Activated B cell treated with CpG ODN at 0.5 μM for 24 hours (primary cell): ENCODE results near the gene GDPD4. TPM values are rescaled to one million over a fixed set of nuclear protein-coding genes. Genes with fewer than 3 reads are reported as not detected.

Experiments
- ATAC-seq: fragments of 200-7000 bp; cut with Tn5 transposase; one replicate; pipeline ENCODE4 v1.10.0; 2021; ENCODE audit warnings: low read depth, mild to moderate bottlenecking, moderate library complexity
- CTCF ChIA-PET: fragments of 350-600 bp; sonication (Branson Sonifier 250); formaldehyde crosslinking; loops from one replicate; lab custom pipeline; 2021; ENCODE audit warnings: antibody characterized with exemption; lab: Charles Lee
- POLR2A ChIA-PET: fragments of 350-600 bp; sonication (Branson Sonifier 250); formaldehyde crosslinking; loops from one replicate; lab custom pipeline; 2021; ENCODE audit warnings: antibody characterized with exemption; lab: Charles Lee
- DNase-seq: peaks from one replicate; pipeline ENCODE4 v3.0.0; 2022
- H3K27ac Mint-ChIP-seq: one replicate; pipeline ENCODE4 v1.8.0; 2020; ENCODE audit warnings: mixed read lengths
- H3K27me3 Mint-ChIP-seq: one replicate; pipeline ENCODE4 v1.8.0; 2021; ENCODE audit warnings: mixed read lengths
- H3K36me3 Mint-ChIP-seq: one replicate; pipeline ENCODE4 v1.8.0; 2021; ENCODE audit warnings: low read depth, mixed read lengths
- H3K4me1 Mint-ChIP-seq: one replicate; pipeline ENCODE4 v1.8.0; 2021; ENCODE audit warnings: mixed read lengths
- H3K4me3 Mint-ChIP-seq: one replicate; pipeline ENCODE4 v1.8.0; 2020; ENCODE audit warnings: mild to moderate bottlenecking, mixed read lengths
- H3K9me3 Mint-ChIP-seq: one replicate; pipeline ENCODE4 v1.8.0; 2020; ENCODE audit warnings: mixed read lengths
- intact Hi-C: fragments of 100-400 bp; cut with micrococcal nuclease; formaldehyde crosslinking; loops from one replicate; pipeline ENCODE4 v1.15.1; 2024
- total RNA-seq: library from RNA; stranded (reverse); gene quantifications from 2 replicates; pipeline ENCODE4 v1.2.3, GENCODE V29; 2022
- TF ChIP-seq, protein P1 (sequence below): fragments of 200-600 bp; IDR thresholded peaks from one replicate; pipeline ENCODE4 v1.8.0; 2022; ENCODE audit warnings: antibody characterized with exemption, mild to moderate bottlenecking

Gene GDPD4
- total RNA-seq, 1 donor from 2014 or later: not detected

DNA sequence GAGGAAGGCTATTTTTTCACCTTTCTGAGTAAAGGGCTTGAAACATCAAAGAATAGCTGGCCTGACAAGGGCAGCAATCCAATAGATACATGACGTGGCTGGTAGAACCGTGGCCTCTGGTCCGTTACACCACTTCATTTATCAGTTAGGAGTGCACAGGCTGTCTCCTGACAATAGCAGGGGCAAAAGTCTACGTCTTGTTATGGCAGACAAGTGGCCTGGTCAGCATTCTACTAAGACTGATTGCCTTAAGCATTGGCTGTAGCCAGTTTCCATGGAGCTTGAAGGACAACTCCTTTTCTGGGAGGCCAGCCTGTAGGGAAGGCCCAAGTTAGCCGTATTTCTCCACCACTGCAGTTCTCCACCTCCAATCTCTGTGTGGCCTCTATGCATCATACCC is 9.2 kb upstream of the GDPD4 start:
- POLR2A ChIA-PET: no interaction called here
- H3K4me1 Mint-ChIP-seq: no peaks in the 10 kb centered on the region
- no peaks in the 10 kb centered on the region for H3K9me3 Mint-ChIP-seq
- no peak overlapping the region for H3K27ac Mint-ChIP-seq
- TF ChIP-seq, protein P1, sequence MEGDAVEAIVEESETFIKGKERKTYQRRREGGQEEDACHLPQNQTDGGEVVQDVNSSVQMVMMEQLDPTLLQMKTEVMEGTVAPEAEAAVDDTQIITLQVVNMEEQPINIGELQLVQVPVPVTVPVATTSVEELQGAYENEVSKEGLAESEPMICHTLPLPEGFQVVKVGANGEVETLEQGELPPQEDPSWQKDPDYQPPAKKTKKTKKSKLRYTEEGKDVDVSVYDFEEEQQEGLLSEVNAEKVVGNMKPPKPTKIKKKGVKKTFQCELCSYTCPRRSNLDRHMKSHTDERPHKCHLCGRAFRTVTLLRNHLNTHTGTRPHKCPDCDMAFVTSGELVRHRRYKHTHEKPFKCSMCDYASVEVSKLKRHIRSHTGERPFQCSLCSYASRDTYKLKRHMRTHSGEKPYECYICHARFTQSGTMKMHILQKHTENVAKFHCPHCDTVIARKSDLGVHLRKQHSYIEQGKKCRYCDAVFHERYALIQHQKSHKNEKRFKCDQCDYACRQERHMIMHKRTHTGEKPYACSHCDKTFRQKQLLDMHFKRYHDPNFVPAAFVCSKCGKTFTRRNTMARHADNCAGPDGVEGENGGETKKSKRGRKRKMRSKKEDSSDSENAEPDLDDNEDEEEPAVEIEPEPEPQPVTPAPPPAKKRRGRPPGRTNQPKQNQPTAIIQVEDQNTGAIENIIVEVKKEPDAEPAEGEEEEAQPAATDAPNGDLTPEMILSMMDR: no peak
- CTCF ChIA-PET: no interaction called here
- no peaks in the 10 kb centered on the region for H3K36me3 Mint-ChIP-seq
- DNase-seq (no peak), ATAC-seq (no peak)
- intact Hi-C loops: no loop called here
- H3K4me3 Mint-ChIP-seq: no peak overlapping the region
- no peaks in the 10 kb centered on the region for H3K27me3 Mint-ChIP-seq

GRCh38 chr11:77309401-77310085 is 8.1 kb upstream of the GDPD4 start:
- Mint-ChIP-seq H3K27me3 (no peaks in the 10 kb centered on the region), H3K4me1 (no peaks in the 10 kb centered on the region), H3K9me3 (no peaks in the 10 kb centered on the region), H3K36me3 (no peaks in the 10 kb centered on the region), H3K27ac (no peak overlapping the region), H3K4me3 (no peak overlapping the region)
- intact Hi-C loops: no loop called here
- DNase-seq (no peak), ATAC-seq (no peak)
- TF ChIP-seq, protein P1: no peak
- ChIA-PET CTCF (no interaction called here), POLR2A (no interaction called here)

GRCh38 chr11:77308838-77309237 is 7.4 kb upstream of the GDPD4 start:
- CTCF ChIA-PET: no interaction called here
- Mint-ChIP-seq H3K9me3 (no peaks in the 10 kb centered on the region), H3K27me3 (no peaks in the 10 kb centered on the region), H3K4me3 (no peak overlapping the region), H3K36me3 (no peaks in the 10 kb centered on the region), H3K4me1 (no peaks in the 10 kb centered on the region), H3K27ac (no peak overlapping the region)
- POLR2A ChIA-PET: no interaction called here
- DNase-seq (no peak), ATAC-seq (no peak)
- TF ChIP-seq, protein P1: no peak
- intact Hi-C loops: no loop called here

GRCh38 chr11:77303328-77303727 is 1.8 kb upstream of the GDPD4 start:
- Mint-ChIP-seq H3K27ac (no peak overlapping the region), H3K27me3 (no peaks in the 10 kb centered on the region), H3K36me3 (no peaks in the 10 kb centered on the region), H3K4me1 (no peaks in the 10 kb centered on the region), H3K4me3 (no peak overlapping the region), H3K9me3 (no peaks in the 10 kb centered on the region)
- TF ChIP-seq, protein P1: no peak
- ATAC-seq (no peak), DNase-seq (no peak)
- ChIA-PET CTCF (no interaction called here), POLR2A (no interaction called here)
- intact Hi-C loops: no loop called here

GRCh38 chr11:77302752-77303151 is 1.3 kb upstream of the GDPD4 start:
- no peak overlapping the region for H3K27ac Mint-ChIP-seq
- no peak for DNase-seq
- H3K9me3 Mint-ChIP-seq: no peaks in the 10 kb centered on the region
- intact Hi-C loops: no loop called here
- H3K4me1 Mint-ChIP-seq: no peaks in the 10 kb centered on the region
- no peaks in the 10 kb centered on the region for H3K27me3 Mint-ChIP-seq
- no peak for ATAC-seq
- no peak overlapping the region for H3K4me3 Mint-ChIP-seq
- POLR2A ChIA-PET: no interaction called here
- TF ChIP-seq, protein P1: no peak
- CTCF ChIA-PET: no interaction called here
- H3K36me3 Mint-ChIP-seq: no peaks in the 10 kb centered on the region
